Choroid plexus epithelial cell (primary cell): Measurements from ENCODE around the gene GUCD1.
A peak's percentile ranks its signal among the peaks of the same experiment; 100 is the strongest.

Experiments
- DNase-seq: peaks from one replicate; pipeline ENCODE4 v3.0.0-alpha.2; 2010; ENCODE audit warnings: low read depth
- H3K4me3 ChIP-seq: 2 replicates; pipeline ENCODE4 v1.5.1; 2011; ENCODE audit warnings: low read depth, mild to moderate bottlenecking, control low read depth, low read length, moderate library complexity
- CTCF ChIP-seq: conservative IDR thresholded peaks from 2 replicates; pipeline ENCODE4 v1.5.1; 2011; ENCODE audit warnings: low read depth, mild to moderate bottlenecking, control low read depth, inconsistent platforms, low read length, moderate library complexity

GUCD1 gene

GRCh38 chr22:24566899-24567511, 12.1 kb upstream of the GUCD1 start:
- H3K4me3 ChIP-seq = no peak overlapping the region
- peak; percentile 46 for DNase-seq
- no peak for TF ChIP-seq CTCF

- DNase-seq = no peak
- no peak for TF ChIP-seq CTCF
- no peak overlapping the region for H3K4me3 ChIP-seq
These were observed 10.1 kb upstream of the GUCD1 start for GRCh38 chr22:24565077-24565476.

GRCh38 chr22:24564376-24565058, 9.6 kb upstream of the GUCD1 start:
- no peak overlapping the region for H3K4me3 ChIP-seq
- peak; percentile 35 for DNase-seq
- no peak for TF ChIP-seq CTCF

GRCh38 chr22:24563246-24563645, 8.3 kb upstream of the GUCD1 start:
- TF ChIP-seq CTCF = no peak
- DNase-seq = no peak

GRCh38 chr22:24559471-24559870, 4.5 kb upstream of the GUCD1 start:
- H3K4me3 ChIP-seq = no peak overlapping the region
- DNase-seq = no peak
- TF ChIP-seq CTCF = no peak

More at GRCh38 chr22:24563246-24563645, 8.3 kb upstream of the GUCD1 start:
- no peak overlapping the region for H3K4me3 ChIP-seq

- peak; percentile 99 for DNase-seq
These were observed 464 bp upstream of the GUCD1 start, which contains the start of gene SNRPD3 for GRCh38 chr22:24555165-24556039. Gene SNRPD3, plus strand, starts transcription at chr22:24555999. Its CDS starts 1,676 bp downstream, at chr22:24557675.

More at GRCh38 chr22:24555165-24556039, 464 bp upstream of the GUCD1 start, which contains the start of gene SNRPD3:
- H3K4me3 ChIP-seq = peak within 1 kb of the TSS; percentile 99
- peak; percentile 47 for TF ChIP-seq CTCF
